HG02938 (cell line): Measurements from ENCODE around the gene BRD8.
"Not testable (repeated sequence)": the region's sequence is repeated elsewhere in the genome, so short reads cannot be mapped to it uniquely, and the experiment has no call there.

ENCODE experiments used
- ATAC-seq: cut with Tn5 transposase; IDR thresholded peaks from one replicate; pipeline ENCODE4 v1.9.1; 2021; ENCODE audit warnings: mild to moderate bottlenecking, moderate library complexity; ENCODE audit not compliant: unreplicated experiment

The BRD8 gene, protein sequence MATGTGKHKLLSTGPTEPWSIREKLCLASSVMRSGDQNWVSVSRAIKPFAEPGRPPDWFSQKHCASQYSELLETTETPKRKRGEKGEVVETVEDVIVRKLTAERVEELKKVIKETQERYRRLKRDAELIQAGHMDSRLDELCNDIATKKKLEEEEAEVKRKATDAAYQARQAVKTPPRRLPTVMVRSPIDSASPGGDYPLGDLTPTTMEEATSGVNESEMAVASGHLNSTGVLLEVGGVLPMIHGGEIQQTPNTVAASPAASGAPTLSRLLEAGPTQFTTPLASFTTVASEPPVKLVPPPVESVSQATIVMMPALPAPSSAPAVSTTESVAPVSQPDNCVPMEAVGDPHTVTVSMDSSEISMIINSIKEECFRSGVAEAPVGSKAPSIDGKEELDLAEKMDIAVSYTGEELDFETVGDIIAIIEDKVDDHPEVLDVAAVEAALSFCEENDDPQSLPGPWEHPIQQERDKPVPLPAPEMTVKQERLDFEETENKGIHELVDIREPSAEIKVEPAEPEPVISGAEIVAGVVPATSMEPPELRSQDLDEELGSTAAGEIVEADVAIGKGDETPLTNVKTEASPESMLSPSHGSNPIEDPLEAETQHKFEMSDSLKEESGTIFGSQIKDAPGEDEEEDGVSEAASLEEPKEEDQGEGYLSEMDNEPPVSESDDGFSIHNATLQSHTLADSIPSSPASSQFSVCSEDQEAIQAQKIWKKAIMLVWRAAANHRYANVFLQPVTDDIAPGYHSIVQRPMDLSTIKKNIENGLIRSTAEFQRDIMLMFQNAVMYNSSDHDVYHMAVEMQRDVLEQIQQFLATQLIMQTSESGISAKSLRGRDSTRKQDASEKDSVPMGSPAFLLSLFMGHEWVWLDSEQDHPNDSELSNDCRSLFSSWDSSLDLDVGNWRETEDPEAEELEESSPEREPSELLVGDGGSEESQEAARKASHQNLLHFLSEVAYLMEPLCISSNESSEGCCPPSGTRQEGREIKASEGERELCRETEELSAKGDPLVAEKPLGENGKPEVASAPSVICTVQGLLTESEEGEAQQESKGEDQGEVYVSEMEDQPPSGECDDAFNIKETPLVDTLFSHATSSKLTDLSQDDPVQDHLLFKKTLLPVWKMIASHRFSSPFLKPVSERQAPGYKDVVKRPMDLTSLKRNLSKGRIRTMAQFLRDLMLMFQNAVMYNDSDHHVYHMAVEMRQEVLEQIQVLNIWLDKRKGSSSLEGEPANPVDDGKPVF

DNA sequence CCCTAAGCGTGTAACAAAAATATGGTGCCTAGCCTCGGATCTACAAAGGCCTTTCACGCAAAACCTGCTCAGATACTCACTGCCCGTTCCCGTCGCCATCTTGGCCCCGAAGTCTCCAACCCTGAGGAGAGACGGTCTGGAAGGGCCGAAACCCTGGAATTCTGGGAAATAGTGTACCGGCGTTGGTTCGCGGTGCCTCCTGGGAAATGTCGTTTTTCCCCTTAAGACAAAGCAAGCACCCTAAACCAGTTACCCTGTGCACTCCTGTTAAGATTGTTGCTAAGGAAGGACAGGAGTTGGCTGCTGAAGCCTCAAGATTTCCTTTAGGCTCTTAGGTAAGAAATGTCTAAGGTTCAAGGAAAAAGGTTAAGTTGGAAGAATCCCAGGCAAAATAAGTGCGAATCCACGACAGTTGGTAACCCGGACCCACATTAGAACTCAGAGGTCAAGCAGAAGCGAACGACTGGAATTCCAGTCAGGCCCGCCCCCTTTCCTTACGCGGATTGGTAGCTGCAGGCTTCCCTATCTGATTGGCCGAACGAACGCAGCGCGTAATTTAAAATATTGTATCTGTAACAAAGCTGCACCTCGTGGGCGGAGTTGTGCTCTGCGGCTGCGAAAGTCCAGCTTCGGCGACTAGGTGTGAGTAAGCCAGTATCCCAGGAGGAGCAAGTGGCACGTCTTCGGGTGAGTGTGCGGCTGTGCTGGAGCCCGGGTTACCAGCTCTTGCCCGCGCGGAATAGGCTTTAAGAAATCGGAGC is at the start of gene BRD8, which contains the start of gene KIF20A:
BRD8 (minus strand) TSS at position 115 of the 761 bp plus-strand sequence; CDS start at position 99, 16 bp downstream.
KIF20A (plus strand) TSS at position 597 of the 761 bp plus-strand sequence. CDS start 569 bp downstream, outside the sequence.
- peak; percentile 77 for ATAC-seq

DNA sequence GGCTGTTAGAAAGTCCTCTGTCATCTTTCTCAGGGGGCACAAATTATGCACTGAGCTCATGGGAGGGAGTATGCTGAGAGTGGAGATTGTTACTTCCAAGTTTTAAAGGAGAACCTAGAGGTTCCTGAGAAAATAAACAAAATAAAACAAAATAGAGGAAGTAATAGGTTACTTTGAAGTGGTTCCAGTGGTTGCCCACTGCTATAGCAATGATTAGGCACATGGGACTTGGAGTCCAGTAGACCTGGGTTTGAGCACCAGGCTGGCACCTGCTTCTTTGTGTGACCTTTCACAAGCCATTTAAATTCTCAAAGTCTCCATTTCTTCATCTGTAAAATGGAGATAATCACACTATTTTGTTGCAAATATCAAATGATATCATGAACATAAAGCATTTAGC is 48.5 kb upstream of the BRD8 start:
- ATAC-seq, result no peak

DNA sequence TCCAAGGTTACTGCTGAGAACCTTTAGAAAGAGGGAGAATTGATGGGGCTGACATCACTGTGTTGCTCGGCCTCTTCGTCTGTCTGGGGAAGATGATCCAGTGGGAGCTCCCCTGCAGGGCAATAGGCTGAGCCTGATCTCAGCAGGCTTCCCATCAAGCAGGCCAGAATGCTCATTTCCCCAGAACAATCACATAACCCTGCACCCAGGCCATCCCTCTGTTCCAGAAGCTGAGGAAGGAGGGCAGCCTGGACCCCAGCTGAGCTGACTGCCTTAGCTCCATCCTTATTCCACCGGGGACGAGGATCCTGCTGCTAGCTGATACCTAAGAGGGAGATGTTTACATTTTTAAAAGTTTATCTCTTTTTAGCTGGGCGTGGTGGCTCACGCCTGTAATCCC is 46.3 kb upstream of the BRD8 start:
- no peak for ATAC-seq

DNA sequence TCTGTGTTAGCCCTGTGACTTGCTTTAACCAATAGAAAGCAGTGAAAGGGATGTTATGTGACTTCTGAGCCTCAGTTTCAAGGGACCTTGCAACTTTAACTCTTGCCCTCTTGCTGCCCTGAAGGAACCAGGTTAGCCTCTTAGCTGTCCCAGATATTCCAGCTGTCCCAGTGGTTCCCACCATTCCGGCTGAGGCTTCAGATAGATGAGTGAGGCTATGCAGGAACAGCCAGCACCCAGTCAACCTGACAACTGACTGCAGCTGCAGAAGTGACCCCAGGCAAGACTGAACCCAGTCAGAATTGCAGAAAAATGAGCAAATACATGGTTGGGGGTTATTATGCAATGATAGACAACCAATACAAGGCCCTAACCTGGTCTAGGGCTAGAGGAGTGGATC is 45.1 kb upstream of the BRD8 start:
- ATAC-seq, result no peak

DNA sequence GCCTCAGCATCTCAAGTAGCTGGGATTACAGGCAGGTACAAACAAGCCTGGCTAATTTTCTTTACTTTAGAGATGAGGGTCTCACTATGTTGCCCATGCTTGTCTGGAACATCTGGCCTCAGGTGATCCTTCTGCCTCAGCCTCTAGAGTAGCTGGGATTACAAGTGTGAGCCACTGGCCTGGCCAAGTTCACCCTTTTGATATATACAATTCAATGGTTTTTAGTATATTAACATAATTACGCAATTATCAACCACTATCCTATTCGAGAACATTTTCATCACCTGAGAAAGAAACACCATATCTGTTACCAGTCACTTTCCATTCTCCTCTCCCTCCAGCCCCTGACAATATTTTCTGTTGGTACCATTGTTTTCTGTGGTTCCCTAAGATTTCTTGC is 38.4 kb upstream of the BRD8 start:
- ATAC-seq, result no peak

DNA sequence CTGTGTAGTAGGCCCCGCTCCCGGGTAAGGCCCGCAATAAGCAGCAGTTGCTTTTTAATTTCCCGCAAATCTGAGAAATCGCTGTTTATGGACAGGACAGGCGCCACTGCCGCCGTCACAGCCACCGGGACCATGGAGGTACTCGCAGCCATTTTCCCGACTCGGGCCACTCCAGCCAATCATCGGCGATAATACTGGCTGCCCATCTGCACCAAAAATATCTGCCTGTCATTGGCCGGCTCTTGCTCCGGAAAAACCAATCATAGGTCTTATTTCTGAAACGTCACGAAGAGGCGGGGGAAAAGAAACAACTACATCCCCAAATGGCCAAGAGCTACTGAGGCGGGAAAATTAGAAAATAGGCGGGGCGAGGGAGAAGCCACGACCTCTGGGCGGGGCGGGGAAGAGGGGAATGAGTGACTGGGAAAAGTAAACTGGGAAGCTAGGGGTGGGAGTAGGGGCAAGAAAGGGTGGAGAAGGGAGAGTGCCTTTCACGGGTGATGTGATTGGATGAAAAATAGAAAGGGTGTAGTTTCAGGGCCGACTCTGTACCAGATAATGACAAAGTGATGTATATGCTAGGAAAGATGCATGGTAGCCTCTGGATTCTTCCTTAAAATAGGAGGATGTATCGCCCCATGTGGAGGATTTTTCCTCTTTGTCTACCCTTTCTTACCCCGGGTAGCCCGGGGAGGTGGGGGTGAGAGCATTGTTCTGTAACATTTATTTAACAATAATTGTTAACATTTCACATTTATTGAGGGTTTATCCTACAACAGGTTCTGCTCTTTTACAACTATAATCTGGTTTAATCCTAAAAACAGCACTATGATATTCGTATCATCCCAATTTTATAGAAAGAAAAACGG is 35.0 kb upstream of the BRD8 start, which contains the start of gene CDC23:
CDC23 (minus strand) TSS at position 163 of the 869 bp plus-strand sequence; CDS start at position 152, 11 bp downstream.
- ATAC-seq, result peak; percentile 97

DNA sequence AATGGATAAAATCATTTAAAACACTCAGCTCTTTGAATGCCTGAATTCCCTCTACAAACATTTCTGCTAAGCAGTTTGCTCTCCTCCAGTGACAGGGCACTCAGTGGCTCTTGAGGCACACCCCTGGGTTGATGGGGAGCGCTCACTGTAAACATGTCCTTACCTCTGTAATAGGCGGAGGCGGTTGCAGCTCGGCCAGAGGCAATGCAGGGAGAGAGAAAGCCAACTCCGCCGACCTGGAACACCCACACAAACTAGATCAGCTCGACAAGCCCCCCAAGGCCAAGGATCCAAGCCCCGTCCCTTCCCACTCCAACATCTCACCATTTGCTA is 34.4 kb upstream of the BRD8 start:
- peak; percentile 29 for ATAC-seq

DNA sequence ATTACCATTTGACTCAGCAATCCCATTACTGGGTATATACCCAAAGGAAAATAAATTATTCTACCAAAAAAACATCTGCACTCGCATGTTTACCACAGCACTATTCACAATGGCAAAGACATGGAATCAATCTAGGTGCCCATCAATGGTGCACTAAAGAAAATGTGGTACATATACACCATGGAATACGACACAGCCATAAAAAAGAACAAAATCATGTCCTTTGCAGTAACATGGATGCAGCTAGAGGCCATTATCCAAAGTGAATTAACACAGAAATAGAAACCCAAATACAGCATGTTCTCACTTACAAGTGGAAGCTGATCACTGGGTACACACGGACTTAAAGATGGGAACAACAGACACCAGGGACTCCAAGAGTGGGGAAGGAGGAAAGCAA is 32.6 kb upstream of the BRD8 start:
- no peak for ATAC-seq

DNA sequence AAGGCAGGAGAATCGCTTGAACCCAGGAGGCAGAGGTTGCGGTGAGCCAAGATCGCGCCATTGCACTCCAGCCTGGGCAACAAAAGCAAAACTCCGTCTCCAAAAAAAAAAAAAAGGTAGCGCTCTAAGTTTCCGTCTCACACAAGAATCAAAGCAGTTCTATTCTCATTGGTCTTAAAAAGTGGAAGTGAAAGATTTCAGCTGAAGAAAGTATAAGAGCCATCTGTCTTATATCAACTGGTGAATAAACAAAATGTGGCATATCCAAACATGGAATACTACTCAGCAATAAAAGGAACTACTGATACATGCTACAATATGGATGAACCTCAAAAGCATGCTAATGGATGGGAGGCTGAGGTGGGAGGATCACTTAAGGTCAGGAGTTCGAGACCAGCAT is 15.4 kb upstream of the BRD8 start:
- not testable (repeated sequence) for ATAC-seq

DNA sequence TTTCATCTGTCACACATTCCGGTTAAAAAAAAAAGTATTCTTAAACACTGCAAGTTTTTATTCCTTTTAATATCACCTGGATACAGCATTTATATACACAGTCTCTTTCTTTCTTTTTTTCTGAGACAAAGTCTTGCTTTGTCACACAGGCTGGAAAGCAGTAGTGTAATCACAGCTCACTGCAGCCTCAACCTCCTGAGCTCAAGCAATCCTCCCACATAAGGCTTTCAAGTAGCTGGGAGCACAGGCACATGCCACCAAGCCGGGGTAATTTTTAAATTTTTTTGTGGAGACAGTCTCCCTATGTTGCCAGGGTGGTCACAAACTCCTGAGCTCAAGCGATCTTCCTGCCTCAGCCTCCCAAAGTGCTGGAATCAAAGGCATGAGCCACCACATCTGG is 14.4 kb upstream of the BRD8 start:
- no peak for ATAC-seq

DNA sequence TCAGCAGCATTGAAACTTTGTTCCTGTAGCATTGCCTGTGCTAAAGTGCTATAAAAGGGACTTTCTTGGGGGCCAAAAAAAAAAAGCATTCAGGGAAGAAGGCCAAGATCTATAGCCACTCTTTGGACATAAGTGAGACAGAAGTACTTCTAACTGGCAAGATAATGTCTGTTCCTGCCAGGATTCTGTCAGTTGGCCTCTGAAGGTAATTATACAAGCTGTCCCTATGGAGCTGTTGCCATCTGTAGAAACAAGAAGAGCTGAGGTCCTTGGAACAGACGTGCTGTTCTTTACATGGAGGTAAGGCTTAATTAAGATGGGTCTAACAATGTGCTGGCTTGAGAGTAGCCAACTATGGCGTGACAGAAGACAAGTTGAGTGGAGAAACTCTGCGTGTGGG is 10.2 kb upstream of the BRD8 start:
- ATAC-seq, result no peak

DNA sequence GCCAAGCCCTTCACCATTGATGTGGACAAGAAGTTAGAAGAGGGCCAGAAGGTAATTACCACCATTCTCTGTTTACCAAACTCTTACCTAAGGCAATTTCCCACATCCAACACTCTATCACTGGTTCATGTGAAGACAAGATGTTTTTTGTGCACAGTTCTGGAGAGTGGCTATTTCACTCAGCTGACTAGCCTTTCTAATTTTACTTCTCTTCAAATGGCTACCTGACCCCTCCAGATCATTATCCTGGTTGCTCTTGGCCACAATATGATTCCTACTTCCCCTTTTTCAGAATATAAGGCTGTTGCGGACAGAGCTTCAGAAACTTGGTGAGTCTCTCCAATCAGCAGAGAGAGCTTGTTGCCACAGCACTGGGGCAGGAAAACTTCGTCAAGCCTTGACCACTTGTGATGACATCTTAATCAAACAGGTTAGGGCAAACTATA is 7.6 kb upstream of the BRD8 start:
- no peak for ATAC-seq

DNA sequence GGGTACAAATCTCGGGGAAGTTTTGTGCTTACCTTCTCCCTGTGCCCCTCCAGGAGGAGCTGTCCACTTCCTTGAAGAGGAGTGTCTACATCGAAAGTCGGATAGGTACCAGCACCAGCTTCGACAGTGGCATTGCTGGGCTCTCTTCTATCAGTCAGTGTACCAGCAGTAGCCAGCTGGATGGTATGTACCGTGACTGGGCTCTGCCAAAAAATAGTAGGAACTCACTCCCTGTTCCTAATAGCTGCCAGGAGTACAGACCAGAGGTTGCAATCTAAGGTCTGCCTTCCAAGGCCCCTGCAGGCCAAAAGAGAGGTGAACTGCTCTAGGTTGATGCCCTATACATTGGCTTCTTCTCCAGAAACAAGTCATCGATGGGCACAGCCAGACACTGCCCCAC is 4.4 kb upstream of the BRD8 start:
- no peak for ATAC-seq

DNA sequence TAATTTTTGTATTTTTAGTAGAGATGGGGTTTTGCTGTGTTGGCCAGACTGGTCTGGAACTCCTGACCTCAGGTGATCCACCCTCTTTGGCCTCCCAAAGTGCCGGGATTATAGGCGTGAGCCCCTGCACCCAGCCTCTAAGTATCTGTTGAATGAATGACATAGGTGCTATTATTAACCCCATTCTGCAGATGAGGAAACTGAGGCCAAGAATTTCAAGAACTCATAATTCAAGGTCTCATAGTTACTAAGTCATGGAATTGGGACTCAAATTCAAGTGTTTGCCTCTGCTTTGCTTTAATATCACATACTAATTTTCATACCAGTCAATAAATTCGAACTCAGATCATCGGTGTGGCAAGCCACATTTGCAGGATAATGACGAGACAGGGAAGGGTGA is 2.4 kb upstream of the BRD8 start:
- ATAC-seq, result no peak

DNA sequence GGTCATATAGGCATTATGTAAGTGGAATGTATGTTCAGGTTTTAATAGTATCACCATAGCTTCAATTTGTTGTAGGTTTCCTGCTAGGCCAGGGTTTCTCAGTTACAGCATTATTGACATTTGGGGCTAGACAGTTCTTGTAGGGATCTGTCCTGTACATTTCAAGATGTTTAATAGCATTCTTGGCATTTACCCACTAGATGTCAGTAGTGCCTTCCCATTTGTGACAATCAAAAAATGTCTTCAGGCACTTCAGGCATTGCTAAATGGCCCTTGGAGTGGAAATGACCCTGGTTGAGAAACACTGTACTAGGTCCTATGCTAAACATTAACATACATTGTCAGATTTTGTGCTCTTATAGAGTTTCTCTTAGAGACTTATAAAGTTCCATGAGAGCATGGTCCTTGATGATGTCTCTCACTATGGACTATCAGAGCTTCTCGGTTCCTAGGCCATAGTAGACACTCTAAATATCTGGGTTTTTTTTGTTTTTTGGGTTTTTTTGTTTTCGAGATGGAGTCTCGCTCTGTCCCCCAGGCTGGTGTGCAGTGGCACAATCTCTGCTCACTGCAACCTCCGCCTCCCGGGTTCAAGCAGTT is 1.9 kb upstream of the BRD8 start:
- no peak for ATAC-seq

DNA sequence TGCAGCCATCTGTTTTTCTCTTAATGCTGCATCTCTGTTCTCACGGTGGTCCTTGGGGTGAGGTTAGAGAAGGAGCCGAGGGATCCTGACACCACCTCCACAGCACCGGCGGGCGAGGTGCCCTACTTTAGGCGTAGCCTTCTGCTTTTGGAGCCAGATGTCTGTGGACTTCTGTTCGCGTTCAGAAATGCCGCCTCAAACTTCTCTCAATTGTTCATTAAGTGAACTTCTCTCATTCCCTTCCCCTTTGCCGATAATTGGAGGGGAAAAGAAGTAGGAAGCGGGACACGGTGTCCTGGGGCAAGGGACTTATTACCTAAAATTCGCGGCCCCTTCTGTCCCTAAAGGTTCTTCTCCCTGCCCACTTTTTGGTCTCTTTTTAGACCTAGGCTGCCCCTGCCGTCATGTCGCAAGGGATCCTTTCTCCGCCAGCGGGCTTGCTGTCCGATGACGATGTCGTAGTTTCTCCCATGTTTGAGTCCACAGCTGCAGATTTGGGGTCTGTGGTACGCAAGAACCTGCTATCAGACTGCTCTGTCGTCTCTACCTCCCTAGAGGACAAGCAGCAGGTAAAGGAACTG is 937 bp upstream of the BRD8 start:
- ATAC-seq, result no peak

DNA sequence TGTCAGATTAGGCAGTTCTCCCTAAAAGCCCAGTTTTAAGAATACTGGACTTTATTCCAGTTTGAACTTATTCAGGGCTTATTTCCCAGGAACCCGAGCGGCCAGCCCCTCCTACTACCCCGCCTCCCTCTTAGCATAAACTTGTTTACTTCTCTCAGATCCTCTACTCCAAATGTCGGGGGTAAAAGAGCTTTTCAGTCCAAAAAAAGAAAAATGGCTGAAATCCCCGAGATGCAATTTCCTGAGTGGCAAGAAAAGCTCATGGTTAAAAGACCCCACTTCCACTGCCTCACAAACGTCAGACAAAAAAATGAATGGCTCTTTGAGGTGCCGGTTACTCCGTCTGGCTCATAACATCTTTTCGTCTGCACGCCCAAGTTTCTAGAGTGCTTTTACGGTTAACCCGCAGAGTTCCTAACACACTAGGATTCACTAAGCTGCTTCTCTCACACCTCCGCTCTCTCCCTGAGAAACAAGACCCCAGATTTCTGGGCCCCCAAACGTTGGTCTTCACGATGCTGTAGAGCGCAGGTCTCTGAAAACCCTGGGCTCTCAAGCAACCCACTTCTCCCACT is 402 bp downstream of the BRD8 start:
- ATAC-seq, result peak; percentile 28

DNA sequence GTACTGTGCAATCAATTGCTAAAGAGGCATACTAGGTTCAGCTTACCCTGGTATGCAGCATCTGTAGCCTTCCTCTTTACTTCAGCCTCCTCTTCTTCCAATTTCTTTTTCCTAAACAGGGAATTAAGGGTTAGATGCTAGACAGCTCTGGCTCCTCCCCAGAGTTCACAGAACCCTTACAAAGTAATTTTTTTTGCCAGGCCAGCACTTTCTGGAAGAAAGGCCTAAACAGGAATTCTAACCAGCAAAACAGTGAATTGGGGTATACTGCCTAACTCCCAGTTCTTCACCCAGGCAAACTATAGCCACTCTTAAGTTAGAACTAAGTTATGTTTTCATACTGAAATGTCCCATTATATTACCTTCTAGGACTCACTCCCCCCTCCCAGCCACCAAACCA is 8.1 kb downstream of the BRD8 start:
- ATAC-seq, result no peak
